OCI-LY1 (cell line): ENCODE data around the gene ST6GAL1.

Experiments
- H2AFZ ChIP-seq: fragments of 200-600 bp; sonication (generic), shearing (Covaris generic); 2 replicates; pipeline ENCODE4 v1.6.0; 2014; ENCODE audit warnings: antibody characterized with exemption, mild to moderate bottlenecking, low read length
- H3F3A ChIP-seq: fragments of 200-600 bp; sonication (generic), shearing (Covaris generic); 2 replicates; pipeline ENCODE4 v1.6.0; 2014; ENCODE audit warnings: mild to moderate bottlenecking, antibody characterized with exemption, low read length, moderate library complexity; ENCODE audit not compliant: insufficient read depth
- H3K27ac ChIP-seq: fragments of 200-600 bp; sonication (generic); 2 replicates; pipeline ENCODE4 v1.5.1; 2014; ENCODE audit warnings: low read length, mixed run types, mild to moderate bottlenecking, low read depth; ENCODE audit not compliant: poor library complexity, severe bottlenecking
- H3K27me3 ChIP-seq: fragments of 200-600 bp; sonication (generic); 2 replicates; pipeline ENCODE4 v1.6.0; 2014; ENCODE audit warnings: antibody characterized with exemption, mild to moderate bottlenecking, low read length, moderate library complexity; ENCODE audit not compliant: insufficient read depth
- H3K36me3 ChIP-seq: fragments of 200-600 bp; sonication (generic); 2 replicates; pipeline ENCODE4 v1.6.1; 2014; ENCODE audit warnings: mild to moderate bottlenecking, antibody characterized with exemption, low read length, moderate library complexity, mixed read lengths; ENCODE audit not compliant: insufficient read depth
- H3K4me1 ChIP-seq: fragments of 200-600 bp; sonication (generic); 2 replicates; pipeline ENCODE4 v1.5.1; 2014; ENCODE audit warnings: mild to moderate bottlenecking, low read length, moderate library complexity; ENCODE audit not compliant: insufficient read depth, severe bottlenecking
- H3K4me2 ChIP-seq: fragments of 200-600 bp; sonication (generic), shearing (Covaris generic); 2 replicates; pipeline ENCODE4 v1.6.1; 2014; ENCODE audit warnings: low read length
- H3K4me3 ChIP-seq: fragments of 200-600 bp; sonication (generic); 2 replicates; pipeline ENCODE4 v1.5.1; 2014; ENCODE audit warnings: low read length, low read depth, mild to moderate bottlenecking, mixed read lengths; ENCODE audit not compliant: poor library complexity, severe bottlenecking
- H3K79me2 ChIP-seq: fragments of 200-600 bp; shearing (Covaris generic); 2 replicates; pipeline ENCODE4 v1.6.1; 2016; ENCODE audit warnings: mixed run types, low read length, mixed read lengths; ENCODE audit not compliant: insufficient read depth
- H3K9ac ChIP-seq: fragments of 200-600 bp; sonication (generic), shearing (Covaris generic); 2 replicates; pipeline ENCODE4 v1.6.1; 2014; ENCODE audit warnings: mild to moderate bottlenecking, low read length, mixed read lengths
- H3K9me2 ChIP-seq: fragments of 200-600 bp; sonication (generic), shearing (Covaris generic); 2 replicates; pipeline ENCODE4 v1.6.1; 2014; ENCODE audit warnings: low read depth, mild to moderate bottlenecking, low read length, mixed read lengths
- H3K9me3 ChIP-seq: fragments of 200-600 bp; shearing (Covaris generic); 2 replicates; pipeline ENCODE4 v1.6.1; 2014; ENCODE audit warnings: low read length, mixed read lengths
- H4K20me1 ChIP-seq: fragments of 200-600 bp; sonication (generic), shearing (Covaris generic); 2 replicates; pipeline ENCODE4 v1.6.0; 2016; ENCODE audit warnings: mild to moderate bottlenecking, low read length; ENCODE audit not compliant: insufficient read depth
- EZH2 ChIP-seq: fragments of 200-600 bp; sonication (generic), shearing (Covaris generic); IDR thresholded peaks from 2 replicates; pipeline ENCODE4 v1.8.0; 2017; ENCODE audit warnings: borderline replicate concordance, mixed run types, mild to moderate bottlenecking, antibody characterized with exemption, low read length, moderate library complexity, mixed read lengths
- TF ChIP-seq, protein P1 (sequence below): fragments of 200-600 bp; sonication (generic), shearing (Covaris generic); IDR thresholded peaks from 2 replicates; pipeline ENCODE4 v1.5.1; 2017; ENCODE audit warnings: mild to moderate bottlenecking, antibody characterized with exemption, low read length, moderate library complexity, mixed read lengths

The ST6GAL1 gene, protein sequence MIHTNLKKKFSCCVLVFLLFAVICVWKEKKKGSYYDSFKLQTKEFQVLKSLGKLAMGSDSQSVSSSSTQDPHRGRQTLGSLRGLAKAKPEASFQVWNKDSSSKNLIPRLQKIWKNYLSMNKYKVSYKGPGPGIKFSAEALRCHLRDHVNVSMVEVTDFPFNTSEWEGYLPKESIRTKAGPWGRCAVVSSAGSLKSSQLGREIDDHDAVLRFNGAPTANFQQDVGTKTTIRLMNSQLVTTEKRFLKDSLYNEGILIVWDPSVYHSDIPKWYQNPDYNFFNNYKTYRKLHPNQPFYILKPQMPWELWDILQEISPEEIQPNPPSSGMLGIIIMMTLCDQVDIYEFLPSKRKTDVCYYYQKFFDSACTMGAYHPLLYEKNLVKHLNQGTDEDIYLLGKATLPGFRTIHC

DNA sequence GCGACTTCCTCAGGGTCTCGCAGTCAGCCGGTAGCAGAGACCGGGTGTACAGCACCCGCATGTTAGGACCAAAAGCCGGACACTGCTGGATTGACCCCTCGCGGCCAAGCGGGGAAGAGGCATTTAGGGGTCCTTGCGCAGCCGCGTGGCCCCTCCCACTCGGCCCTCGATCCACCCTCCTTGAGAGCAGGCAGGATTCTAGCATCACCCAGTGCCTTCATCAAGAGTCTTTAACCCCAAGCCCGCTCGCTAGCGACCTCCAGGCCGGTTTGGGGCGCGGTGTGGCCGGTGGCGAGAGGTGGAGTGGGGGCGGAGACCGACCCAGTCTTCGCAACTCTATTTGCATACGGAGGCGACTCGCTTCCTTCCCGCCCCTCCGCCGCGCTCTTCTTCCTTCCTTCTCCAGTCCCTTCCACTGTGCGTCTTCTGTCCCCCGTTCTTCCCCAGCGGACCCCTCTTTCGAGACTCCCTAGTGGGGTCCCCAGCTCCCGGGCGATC is at the start of gene ST6GAL1:
Gene ST6GAL1, plus strand, starts transcription at position 384 of the 498 bp plus-strand sequence. CDS start 112,178 bp downstream, outside the sequence.
- TF ChIP-seq, protein P1, sequence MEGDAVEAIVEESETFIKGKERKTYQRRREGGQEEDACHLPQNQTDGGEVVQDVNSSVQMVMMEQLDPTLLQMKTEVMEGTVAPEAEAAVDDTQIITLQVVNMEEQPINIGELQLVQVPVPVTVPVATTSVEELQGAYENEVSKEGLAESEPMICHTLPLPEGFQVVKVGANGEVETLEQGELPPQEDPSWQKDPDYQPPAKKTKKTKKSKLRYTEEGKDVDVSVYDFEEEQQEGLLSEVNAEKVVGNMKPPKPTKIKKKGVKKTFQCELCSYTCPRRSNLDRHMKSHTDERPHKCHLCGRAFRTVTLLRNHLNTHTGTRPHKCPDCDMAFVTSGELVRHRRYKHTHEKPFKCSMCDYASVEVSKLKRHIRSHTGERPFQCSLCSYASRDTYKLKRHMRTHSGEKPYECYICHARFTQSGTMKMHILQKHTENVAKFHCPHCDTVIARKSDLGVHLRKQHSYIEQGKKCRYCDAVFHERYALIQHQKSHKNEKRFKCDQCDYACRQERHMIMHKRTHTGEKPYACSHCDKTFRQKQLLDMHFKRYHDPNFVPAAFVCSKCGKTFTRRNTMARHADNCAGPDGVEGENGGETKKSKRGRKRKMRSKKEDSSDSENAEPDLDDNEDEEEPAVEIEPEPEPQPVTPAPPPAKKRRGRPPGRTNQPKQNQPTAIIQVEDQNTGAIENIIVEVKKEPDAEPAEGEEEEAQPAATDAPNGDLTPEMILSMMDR, result peak; percentile 69
- TF ChIP-seq EZH2, result no peak
- Histone ChIP-seq H3K36me3 (peaks cover 34% of the 10 kb centered on the region), H3K79me2 (peaks cover 37% of the 10 kb centered on the region), H2AFZ (peak within 1 kb of the TSS; percentile 3; the same call in 1 of the 2 replicates), H4K20me1 (no peaks in the 10 kb centered on the region), H3K4me3 (peak within 1 kb of the TSS; percentile 84), H3K9ac (peak within 1 kb of the TSS; percentile 84), H3K4me2 (peak within 1 kb of the TSS; percentile 76), H3K9me2 (no peaks in the 10 kb centered on the region), H3K4me1 (peaks cover 29% of the 10 kb centered on the region), H3K27me3 (no peaks in the 10 kb centered on the region), H3K9me3 (no peaks in the 10 kb centered on the region), H3F3A (no peaks in the 10 kb centered on the region), H3K27ac (peak within 1 kb of the TSS; percentile 87)

DNA sequence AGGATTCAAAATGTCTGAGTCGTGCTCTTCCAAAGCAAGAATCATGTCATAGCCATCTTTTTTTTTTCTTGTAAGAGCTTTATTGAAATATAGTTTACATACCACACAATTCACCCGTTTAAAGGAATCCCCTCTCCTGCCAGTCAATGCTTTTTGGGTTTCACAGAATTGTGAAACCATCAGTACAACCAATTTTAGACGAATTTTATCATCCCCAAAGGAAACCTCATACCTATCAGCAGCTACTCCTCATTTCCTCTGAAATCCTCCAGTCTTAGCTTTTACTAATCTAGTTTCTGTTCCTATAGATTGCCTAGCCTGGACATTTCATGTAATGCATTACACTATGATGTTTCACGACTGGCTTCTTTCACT is 48.2 kb upstream of the ST6GAL1 start:
- no peaks in the 10 kb centered on the region for H4K20me1 ChIP-seq
- TF ChIP-seq, protein P1, result no peak
- no peak for TF ChIP-seq EZH2
- no peaks in the 10 kb centered on the region for H3F3A ChIP-seq
- no peak overlapping the region for H3K4me2 ChIP-seq
- peaks cover 3% of the 10 kb centered on the region for H3K9me3 ChIP-seq
- H3K4me3 ChIP-seq, result no peak overlapping the region
- H3K27ac ChIP-seq, result no peak overlapping the region
- H3K4me1 ChIP-seq, result no peaks in the 10 kb centered on the region
- H3K9ac ChIP-seq, result no peak overlapping the region
- H3K79me2 ChIP-seq, result no peaks in the 10 kb centered on the region
- no peaks in the 10 kb centered on the region for H3K9me2 ChIP-seq
- H2AFZ ChIP-seq, result no peak overlapping the region; the same call in 1 of the 2 replicates
- peaks cover 9% of the 10 kb centered on the region; the same call in 1 of the 2 replicates for H3K27me3 ChIP-seq
- H3K36me3 ChIP-seq, result no peaks in the 10 kb centered on the region

DNA sequence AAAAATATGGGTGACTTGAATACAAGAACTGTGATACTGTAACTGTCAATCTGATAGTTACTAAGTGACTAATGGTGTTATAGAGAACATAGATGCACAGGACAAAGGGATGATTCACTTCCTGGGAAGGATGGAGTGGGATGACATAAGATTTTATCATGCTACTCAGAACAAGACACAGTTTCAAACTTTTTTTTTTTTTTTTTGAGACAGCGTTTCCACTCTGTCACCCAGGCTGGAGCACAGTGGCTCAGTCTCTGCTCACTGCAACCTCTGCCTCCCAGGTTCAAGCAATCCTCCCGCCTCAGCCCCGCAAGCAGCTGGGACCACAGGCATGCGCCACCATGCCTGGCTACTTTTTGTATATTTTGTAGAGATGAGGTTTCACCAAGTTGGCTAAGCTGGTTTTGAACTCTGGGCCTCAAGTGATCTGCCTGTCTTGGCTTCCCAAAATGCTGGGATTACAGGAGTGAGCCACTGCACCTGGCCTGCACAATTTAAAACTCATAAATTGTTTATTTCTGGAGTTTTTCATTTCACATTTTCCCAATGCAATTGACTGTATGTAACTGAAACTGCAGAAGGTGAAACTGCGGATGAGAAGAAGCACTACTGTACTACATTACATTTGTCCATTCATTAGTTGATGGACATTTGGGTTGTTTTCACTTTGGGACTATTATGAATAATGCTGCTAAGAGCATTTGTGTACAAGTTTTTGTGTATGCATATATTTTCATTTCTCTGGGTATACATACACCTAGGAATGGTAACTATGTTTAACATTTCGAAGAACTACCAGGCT is 47.2 kb upstream of the ST6GAL1 start:
- Histone ChIP-seq H3K27ac (no peak overlapping the region), H4K20me1 (no peaks in the 10 kb centered on the region), H3F3A (no peaks in the 10 kb centered on the region), H3K9me2 (no peaks in the 10 kb centered on the region), H3K4me1 (no peaks in the 10 kb centered on the region), H3K4me2 (no peak overlapping the region), H2AFZ (no peak overlapping the region), H3K36me3 (no peaks in the 10 kb centered on the region), H3K4me3 (no peak overlapping the region), H3K79me2 (no peaks in the 10 kb centered on the region), H3K9me3 (no peaks in the 10 kb centered on the region), H3K9ac (no peak overlapping the region), H3K27me3 (peaks cover 13% of the 10 kb centered on the region; the same call in 1 of the 2 replicates)
- TF ChIP-seq EZH2, result no peak
